HepG2 (cell line): ENCODE measurements around the gene PMFBP1. TPM values are rescaled to one million over a fixed set of nuclear protein-coding genes. Genes with fewer than 3 reads are reported as not detected.

Experiments used
- ATF7 ChIP-seq, 2 experiments: fragments of 450-650 bp in 1 of 2; sonication (generic) in 1 of 2; formaldehyde crosslinking in 1 of 2; IDR thresholded peaks; 2 replicates each; pipeline versions ENCODE4 v1.4.0 to v1.6.1; 2016 to 2020; ENCODE audit warnings: antibody characterized with exemption in 1 of 2, mild to moderate bottlenecking in 1 of 2, missing genetic modification reagents in 1 of 2
- CCAR2 ChIP-seq: fragments of 200-400 bp; formaldehyde crosslinking; optimal IDR thresholded peaks from 2 replicates; pipeline ENCODE3; 2018; ENCODE audit warnings: low read depth, mild to moderate bottlenecking, low read length, moderate library complexity
- GABPA ChIP-seq, 2 experiments: IDR thresholded peaks; 2 replicates each; pipeline ENCODE4 v1.6.1; 2011 to 2016; ENCODE audit warnings: low read depth in 2 of 2, low read length in 1 of 2, missing biosample characterization in 1 of 2, missing genetic modification characterization in 1 of 2
- HNF4A ChIP-seq: sonication (generic); formaldehyde crosslinking; IDR thresholded peaks from 2 replicates; pipeline ENCODE4 v1.4.0; 2020; ENCODE audit warnings: missing genetic modification reagents
- ISX ChIP-seq: sonication (generic); formaldehyde crosslinking; conservative IDR thresholded peaks from 2 replicates; pipeline ENCODE4 v1.5.0; 2020; ENCODE audit warnings: missing genetic modification reagents
- KAT2B ChIP-seq: fragments of 150-350 bp; IDR thresholded peaks from 2 replicates; pipeline ENCODE4 v1.6.1; 2014; ENCODE audit warnings: low read depth, low read length, borderline replicate concordance
- KDM5A ChIP-seq: fragments of 200-600 bp; sonication (generic); IDR thresholded peaks from 2 replicates; pipeline ENCODE4 v1.7.0; 2018; ENCODE audit warnings: antibody characterized with exemption, mild to moderate bottlenecking, low read length, borderline replicate concordance
- KLF16 ChIP-seq, 2 experiments: sonication (generic) in 1 of 2; formaldehyde crosslinking in 1 of 2; IDR thresholded peaks; 2 replicates each; pipeline versions ENCODE4 v1.6.1 to v1.8.0; 2016 to 2023; ENCODE audit warnings: missing genetic modification reagents in 2 of 2, missing compliant biosample characterization in 1 of 2
- MAZ ChIP-seq, 2 experiments: sonication (generic) in 1 of 2; formaldehyde crosslinking in 1 of 2; IDR thresholded peaks; 2 replicates each; pipeline versions ENCODE4 v1.5.0 to v1.6.1; 2012 to 2020; ENCODE audit warnings: low read depth in 2 of 2, mild to moderate bottlenecking in 2 of 2, borderline replicate concordance in 1 of 2, improper control_type of control experiment in 1 of 2, low read length in 1 of 2, missing genetic modification reagents in 1 of 2, moderate library complexity in 1 of 2
- NFATC3 ChIP-seq: sonication (generic); formaldehyde crosslinking; IDR thresholded peaks from 2 replicates; pipeline ENCODE4 v1.5.1; 2020; ENCODE audit warnings: mild to moderate bottlenecking, missing genetic modification reagents
- PRDM4 ChIP-seq: sonication (generic); formaldehyde crosslinking; IDR thresholded peaks from 2 replicates; pipeline ENCODE4 v1.9.0; 2021; ENCODE audit warnings: missing genetic modification reagents, borderline replicate concordance
- RAD51 ChIP-seq: fragments of 450-650 bp; IDR thresholded peaks from 2 replicates; pipeline ENCODE4 v1.6.1; 2016; ENCODE audit warnings: borderline replicate concordance
- RBM39 ChIP-seq: fragments of 200-400 bp; formaldehyde crosslinking; IDR thresholded peaks from one replicate; pipeline ENCODE4 v1.6.1; 2018; ENCODE audit warnings: antibody characterized with exemption, mild to moderate bottlenecking, low read depth, low read length; ENCODE audit not compliant: poor library complexity, severe bottlenecking
- RFX1 ChIP-seq: fragments of 450-650 bp; IDR thresholded peaks from 2 replicates; pipeline ENCODE4 v1.6.1; 2017
- SIN3B ChIP-seq: fragments of 150-350 bp; IDR thresholded peaks from 2 replicates; pipeline ENCODE4 v1.6.1; 2014; ENCODE audit warnings: low read length
- TAF15 ChIP-seq: fragments of 200-400 bp; formaldehyde crosslinking; IDR thresholded peaks from one replicate; pipeline ENCODE4 v1.6.1; 2018; ENCODE audit warnings: mild to moderate bottlenecking, low read depth, low read length; ENCODE audit not compliant: poor library complexity, severe bottlenecking
- ZBTB44 ChIP-seq: sonication (generic); formaldehyde crosslinking; IDR thresholded peaks from 2 replicates; pipeline ENCODE4 v1.4.0; 2020; ENCODE audit warnings: missing genetic modification reagents
- ZFY ChIP-seq: sonication (generic); formaldehyde crosslinking; IDR thresholded peaks from 2 replicates; pipeline ENCODE4 v1.4.0; 2020; ENCODE audit warnings: missing genetic modification reagents
- ZMYM4 ChIP-seq: sonication (generic); formaldehyde crosslinking; IDR thresholded peaks from 2 replicates; pipeline ENCODE4 v1.8.1; 2023; ENCODE audit warnings: mild to moderate bottlenecking, missing genetic modification reagents
- ZNF317 ChIP-seq: sonication (generic); formaldehyde crosslinking; IDR thresholded peaks from 2 replicates; pipeline ENCODE4 v1.5.0; 2020; ENCODE audit warnings: mild to moderate bottlenecking, missing genetic modification reagents
- ZNF652 ChIP-seq: IDR thresholded peaks from 2 replicates; pipeline ENCODE4 v1.6.1; 2016; ENCODE audit warnings: low read depth, borderline replicate concordance
- ZNF720 ChIP-seq: sonication (generic); formaldehyde crosslinking; IDR thresholded peaks from 2 replicates; pipeline ENCODE4 v1.4.0; 2020; ENCODE audit warnings: missing genetic modification reagents
- ZNF747 ChIP-seq: sonication (generic); formaldehyde crosslinking; IDR thresholded peaks from 2 replicates; pipeline ENCODE4 v1.8.1; 2023; ENCODE audit warnings: missing genetic modification reagents, mild to moderate bottlenecking, borderline replicate concordance
- polyA plus RNA-seq, 8 experiments: library from polyadenylated mRNA; depleted of rRNA in 3 of 8; stranded (reverse) in 7 of 8; unstranded in 1 of 8; fragments of >200 nt; fragmentation: Illumina TruSeq in 4 of 8; extraction: Trizol in 4 of 8; gene quantifications; 2 replicates each; pipeline versions ENCODE4 v1.2.1 to v1.2.3, GENCODE V29; 2011 to 2016; ENCODE audit warnings: low read depth in 4 of 8, missing spikeins in 1 of 8, mixed read lengths in 1 of 8; ENCODE audit not compliant: insufficient read depth in 1 of 8
- total RNA-seq, 5 experiments: library from RNA; depleted of rRNA; stranded (reverse); fragments of >200 nt; fragmentation: Illumina TruSeq; extraction: Trizol; gene quantifications; 2 replicates each; pipeline ENCODE4 v1.2.3, GENCODE V29; 2016; ENCODE audit warnings: low read depth in 1 of 5
- TF ChIP-seq, protein P1 (sequence below): sonication (generic); formaldehyde crosslinking; IDR thresholded peaks from 2 replicates; pipeline ENCODE4 v1.5.1; 2020; ENCODE audit warnings: mild to moderate bottlenecking, missing genetic modification reagents, borderline replicate concordance

Gene PMFBP1
- total and polyA plus RNA-seq, 2 of the 13 experiments (the other 11 are each of a cell fraction or from before 2014, with no cell fraction given): 1.9 to 3.8 TPM

DNA sequence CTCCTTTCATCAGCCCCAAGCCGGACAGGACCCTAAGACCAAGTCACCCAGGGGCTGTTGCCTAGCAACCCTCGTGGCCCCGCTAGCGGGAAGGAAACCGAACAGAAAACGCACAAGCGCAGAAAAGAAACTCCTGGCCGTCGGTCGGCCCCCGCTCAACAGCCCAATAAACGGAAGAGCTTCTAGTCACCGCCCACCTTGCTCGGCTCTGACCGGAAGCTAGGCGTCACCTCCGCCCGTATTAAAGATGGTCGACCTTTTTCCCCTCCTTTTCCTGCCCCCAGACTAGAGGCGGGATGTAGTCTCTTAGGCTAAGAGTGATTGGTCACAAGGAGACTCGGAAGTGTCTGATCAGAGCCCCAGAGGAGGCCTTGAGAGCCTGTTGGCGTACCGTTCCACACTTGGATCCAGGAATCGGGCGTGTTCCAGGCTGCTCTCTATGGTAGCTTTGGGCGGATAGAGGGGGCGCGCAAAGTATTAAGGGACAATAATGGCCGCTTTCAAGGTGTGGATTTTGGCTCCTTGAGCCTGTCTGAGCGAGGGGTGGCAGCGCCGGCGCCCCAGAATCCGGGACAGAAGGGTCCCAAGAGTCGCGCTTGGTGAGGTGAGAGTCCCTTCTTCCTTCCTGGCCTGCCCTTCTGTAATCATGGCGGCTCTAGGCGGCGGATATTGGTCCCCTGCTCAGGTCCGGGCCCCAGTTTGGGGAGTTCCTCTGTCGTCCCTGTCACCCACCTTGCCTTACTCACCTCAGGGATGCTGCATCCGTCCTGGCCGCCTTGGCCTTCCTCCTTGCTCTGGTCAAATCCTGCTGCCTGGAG lies 78.3 kb downstream of the PMFBP1 start, which contains the start of the genes DHX38 and TXNL4B (continued):
- TF ChIP-seq TAF15 (no peak), HNF4A (no peak), RFX1 (peak; percentile 81), RAD51 (no peak), PRDM4 (CRISPR knock-in tag) (no peak), NFATC3 (peak; percentile 71; the same call in 1 of the 2 replicates), RBM39 (peak; percentile 91), ZNF720 (no peak), ZMYM4 (CRISPR knock-in tag) (peak; percentile 83), ZNF317 (no peak; the same call in 1 of the 2 replicates), ISX (CRISPR knock-in tag) (no peak), ZFY (peak; percentile 94), KLF16 (CRISPR knock-in tag; IDR thresholded peaks at IDR 0.05) (peak; percentile 83 to 86; a peak in 2 of 4 replicates), MAZ (IDR thresholded peaks at IDR 0.05; ENCODE audit: borderline replicate concordance, low read depth, low read length) (peak; percentile 96), MAZ (CRISPR knock-in tag; IDR thresholded peaks at IDR 0.05; ENCODE audit: low read depth) (peak; percentile 89), ZNF747 (CRISPR knock-in tag) (peak; percentile 60; the same call in 1 of the 2 replicates), KAT2B (no peak), ATF7 (IDR thresholded peaks at IDR 0.05) (no peak), ATF7 (CRISPR knock-in tag; IDR thresholded peaks at IDR 0.05) (no peak), CCAR2 (no peak), ZNF652 (CRISPR knock-in tag) (peak; percentile 10; the same call in 1 of the 2 replicates), GABPA (IDR thresholded peaks at IDR 0.05; ENCODE audit: low read depth, low read length) (peak; percentile 83), GABPA (CRISPR knock-in tag; IDR thresholded peaks at IDR 0.05; ENCODE audit: low read depth) (peak; percentile 97), SIN3B (peak; percentile 22), ZBTB44 (CRISPR knock-in tag) (peak; percentile 89; the same call in 1 of the 2 replicates), KDM5A (peak; percentile 87)
- TF ChIP-seq, protein P1, sequence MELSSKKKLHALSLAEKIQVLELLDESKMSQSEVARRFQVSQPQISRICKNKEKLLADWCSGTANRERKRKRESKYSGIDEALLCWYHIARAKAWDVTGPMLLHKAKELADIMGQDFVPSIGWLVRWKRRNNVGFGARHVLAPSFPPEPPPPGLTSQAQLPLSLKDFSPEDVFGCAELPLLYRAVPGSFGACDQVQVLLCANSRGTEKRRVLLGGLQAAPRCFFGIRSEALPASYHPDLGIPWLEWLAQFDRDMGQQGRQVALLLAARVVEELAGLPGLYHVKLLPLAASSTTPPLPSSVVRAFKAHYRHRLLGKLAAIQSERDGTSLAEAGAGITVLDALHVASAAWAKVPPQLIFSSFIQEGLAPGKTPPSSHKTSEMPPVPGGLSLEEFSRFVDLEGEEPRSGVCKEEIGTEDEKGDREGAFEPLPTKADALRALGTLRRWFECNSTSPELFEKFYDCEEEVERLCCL: peak; percentile 17; the same call in 1 of the 2 replicates
